Upper lobe of left lung (tissue), 6 donors: Measurements from ENCODE around the gene SOX30. TPM values are rescaled to one million over a fixed set of nuclear protein-coding genes. Genes with fewer than 3 reads are reported as not detected.

Experiments
- ATAC-seq, 2 donors: fragments of 200-7000 bp; cut with Tn5 transposase; one replicate each; pipeline ENCODE4 v1.9.1; 2022; ENCODE audit warnings: mild to moderate bottlenecking in 2 of 2, moderate library complexity in 2 of 2; ENCODE audit not compliant: low FRiP score in 2 of 2
- DNase-seq, 2 donors: peaks; one replicate each; pipeline ENCODE4 v3.0.0-alpha.2; 2019 to 2020
- H3K27ac ChIP-seq, 4 donors: fragments of 200-600 bp; sonication (generic); one replicate each; pipeline ENCODE4 v1.5.1; 2016 to 2019
- H3K27me3 ChIP-seq, 4 donors: fragments of 200-600 bp; sonication (generic); one replicate each; pipeline ENCODE4 v1.5.1; 2017 to 2019
- H3K36me3 ChIP-seq, 4 donors: fragments of 200-600 bp; sonication (generic); one replicate each; pipeline ENCODE4 v1.5.1; 2016 to 2019
- H3K4me1 ChIP-seq, 4 donors: fragments of 200-600 bp; sonication (generic); one replicate each; pipeline ENCODE4 v1.5.1; 2018 to 2019
- H3K4me3 ChIP-seq, 4 donors: fragments of 200-600 bp; sonication (generic); one replicate each; pipeline ENCODE4 v1.5.1; 2017 to 2019; ENCODE audit warnings: mild to moderate bottlenecking in 2 of 4, moderate library complexity in 1 of 4
- H3K9me3 ChIP-seq, 4 donors: fragments of 200-600 bp; sonication (generic); one replicate each; pipeline ENCODE4 v1.5.1; 2018 to 2019
- CTCF ChIP-seq, 6 experiments: fragments of 450-650 bp in 4 of 6; fragments of 200-600 bp in 2 of 6; sonication (generic) in 2 of 6; IDR thresholded peaks; one replicate each; pipeline ENCODE4 v1.5.1; 2016 to 2019; ENCODE audit warnings: antibody characterized with exemption in 6 of 6
- EP300 ChIP-seq, 4 donors: sonication (generic); formaldehyde crosslinking; IDR thresholded peaks; one replicate each; pipeline ENCODE4 v1.5.1; 2017; ENCODE audit warnings: antibody characterized with exemption in 4 of 4, control low read depth in 2 of 4
- POLR2A ChIP-seq, 4 donors: fragments of 450-650 bp; IDR thresholded peaks; one replicate each; pipeline ENCODE4 v1.5.1; 2016 to 2017; ENCODE audit warnings: antibody characterized with exemption in 4 of 4, mild to moderate bottlenecking in 2 of 4
- POLR2AphosphoS5 ChIP-seq, 2 donors: sonication (generic); formaldehyde crosslinking; IDR thresholded peaks; one replicate each; pipeline ENCODE4 v1.5.1; 2017; ENCODE audit warnings: antibody characterized with exemption in 2 of 2
- WGBS, 2 donors: methylation state at CpG; one replicate each; pipeline ENCODE4 v1.1.5; 2017 to 2018; 5-methylcytosine and 5-hydroxymethylcytosine counted together
- total RNA-seq, 6 donors: library from RNA; depleted of rRNA in 4 of 6; stranded (reverse); fragments of >200 nt in 4 of 6; gene quantifications; one replicate each; pipeline versions ENCODE4 v1.1.0 to v1.2.1, GENCODE V29; 2016 to 2021
- donor health status: DM: no; HTN: no; CAD: no; lungs with moderate emphysema.
- donor health status: DM: no; HTN: yes; CAD: no; lungs with severe emphysema.

The SOX30 gene
- total RNA-seq, 6 donors from 2014 or later: 0.17 TPM; not detected in 5

- DNase-seq (no peak), ATAC-seq (no peak)
- Histone ChIP-seq H3K4me1 (no peaks in the 10 kb centered on the region), H3K27me3 (no peaks in the 10 kb centered on the region), H3K27ac (no peak overlapping the region), H3K9me3 (no peaks in the 10 kb centered on the region), H3K36me3 (no peaks in the 10 kb centered on the region), H3K4me3 (no peak overlapping the region)
- WGBS, 2 donors: 86 to 90% methylated on average over 4 of the region's 4 CpGs
- TF ChIP-seq CTCF (IDR thresholded peaks at IDR 0.05) (no peak), EP300 (IDR thresholded peaks at IDR 0.05) (no peak), POLR2AphosphoS5 (IDR thresholded peaks at IDR 0.05) (no peak)
Observed at GRCh38 chr5:157616785-157617184, 35.5 kb downstream of the SOX30 start.

- Histone ChIP-seq H3K4me1 (no peaks in the 10 kb centered on the region), H3K9me3 (no peaks in the 10 kb centered on the region), H3K4me3 (no peak overlapping the region), H3K27me3 (no peaks in the 10 kb centered on the region), H3K27ac (no peak overlapping the region), H3K36me3 (no peaks in the 10 kb centered on the region)
- ATAC-seq (no peak), DNase-seq (peak in 1 of 2 donors; percentile 32)
- no peak for TF ChIP-seq CTCF (IDR thresholded peaks at IDR 0.05)
- TF ChIP-seq EP300 (IDR thresholded peaks at IDR 0.05): no peak
- TF ChIP-seq POLR2AphosphoS5 (IDR thresholded peaks at IDR 0.05): no peak
- TF ChIP-seq POLR2A (IDR thresholded peaks at IDR 0.05): no peak
- 67 to 73% methylated on average over 11 of the region's 11 CpGs for WGBS, 2 donors
Observed at GRCh38 chr5:157613385-157614245, 38.6 kb downstream of the SOX30 start.

- TF ChIP-seq CTCF (IDR thresholded peaks at IDR 0.05) (no peak), POLR2A (IDR thresholded peaks at IDR 0.05) (no peak), EP300 (IDR thresholded peaks at IDR 0.05) (no peak), POLR2AphosphoS5 (IDR thresholded peaks at IDR 0.05) (no peak)
- Histone ChIP-seq H3K9me3 (no peaks in the 10 kb centered on the region), H3K4me3 (no peak overlapping the region), H3K36me3 (no peaks in the 10 kb centered on the region), H3K27me3 (no peaks in the 10 kb centered on the region), H3K4me1 (no peaks in the 10 kb centered on the region), H3K27ac (no peak overlapping the region)
- ATAC-seq (no peak), DNase-seq (no peak)
- 79 to 94% methylated on average over 5 of the region's 5 CpGs for WGBS, 2 donors
Observed at GRCh38 chr5:157612581-157612980, 39.7 kb downstream of the SOX30 start.

GRCh38 chr5:157611571-157612476 lies 40.4 kb downstream of the SOX30 start:
- no peak for TF ChIP-seq EP300 (IDR thresholded peaks at IDR 0.05)
- TF ChIP-seq POLR2A (IDR thresholded peaks at IDR 0.05): no peak
- TF ChIP-seq CTCF (IDR thresholded peaks at IDR 0.05): no peak
- no peak for TF ChIP-seq POLR2AphosphoS5 (IDR thresholded peaks at IDR 0.05)
- 64 to 75% methylated on average over 6 to 10 of the region's 10 CpGs for WGBS, 2 donors
- Histone ChIP-seq H3K27ac (no peak overlapping the region), H3K9me3 (no peaks in the 10 kb centered on the region), H3K4me1 (peaks cover 0 to 4% (median 0%) of the 10 kb centered on the region in 4 donors), H3K4me3 (no peak overlapping the region), H3K36me3 (no peaks in the 10 kb centered on the region), H3K27me3 (no peaks in the 10 kb centered on the region)
- ATAC-seq: no peak
- no peak for DNase-seq
